Astrocyte (in vitro differentiated cells and primary cell): Measurements from ENCODE around the gene ST6GALNAC5.

Source experiments
- EZH2 ChIP-seq: IDR thresholded peaks from 2 replicates; pipeline ENCODE4 v1.6.1; 2012; ENCODE audit warnings: mild to moderate bottlenecking, low read length, inconsistent platforms; ENCODE audit not compliant: insufficient read depth
- TF ChIP-seq, protein P1 (sequence below): IDR thresholded peaks from 2 replicates; pipeline ENCODE4 v1.5.1; 2011; ENCODE audit warnings: low read depth, mild to moderate bottlenecking, inconsistent platforms, low read length, moderate library complexity; ENCODE audit not compliant: insufficient read depth

DNA sequence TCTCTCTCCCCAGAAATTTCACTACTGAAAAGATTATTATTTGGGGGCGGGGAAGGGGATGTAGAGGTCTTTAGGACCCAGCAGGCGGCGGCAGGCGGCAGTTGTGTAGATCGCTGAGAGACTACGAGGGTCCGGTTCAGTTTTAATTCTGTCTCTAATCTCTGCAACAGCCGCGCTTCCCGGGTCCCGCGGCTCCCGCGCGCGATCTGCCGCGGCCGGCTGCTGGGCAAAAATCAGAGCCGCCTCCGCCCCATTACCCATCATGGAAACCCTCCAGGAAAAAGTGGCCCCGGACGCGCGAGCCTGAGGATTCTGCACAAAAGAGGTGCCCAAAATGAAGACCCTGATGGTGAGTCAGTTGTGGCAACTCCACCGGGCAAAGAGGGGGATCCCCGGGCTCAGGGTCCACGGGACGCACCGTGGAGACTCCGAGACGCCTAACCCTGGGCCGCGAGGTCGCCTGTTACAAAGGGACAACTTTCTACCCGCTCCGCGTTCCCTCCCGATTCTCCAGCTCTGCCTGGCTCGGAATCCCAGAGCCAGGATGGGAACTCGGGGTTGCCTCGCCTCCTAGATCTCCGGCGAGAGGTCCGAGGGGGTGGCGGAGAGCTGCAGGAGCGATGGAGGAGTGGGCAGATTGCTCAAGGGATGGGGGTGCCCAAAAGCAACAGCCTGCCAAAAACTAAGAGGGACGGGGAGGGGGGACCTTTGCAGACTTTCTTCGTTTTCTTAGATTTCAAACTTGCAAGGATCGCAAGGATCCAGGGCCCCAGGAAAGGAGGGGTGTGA, at the start of gene ST6GALNAC5:
- TF ChIP-seq EZH2, result peak; percentile 9
- TF ChIP-seq, protein P1, sequence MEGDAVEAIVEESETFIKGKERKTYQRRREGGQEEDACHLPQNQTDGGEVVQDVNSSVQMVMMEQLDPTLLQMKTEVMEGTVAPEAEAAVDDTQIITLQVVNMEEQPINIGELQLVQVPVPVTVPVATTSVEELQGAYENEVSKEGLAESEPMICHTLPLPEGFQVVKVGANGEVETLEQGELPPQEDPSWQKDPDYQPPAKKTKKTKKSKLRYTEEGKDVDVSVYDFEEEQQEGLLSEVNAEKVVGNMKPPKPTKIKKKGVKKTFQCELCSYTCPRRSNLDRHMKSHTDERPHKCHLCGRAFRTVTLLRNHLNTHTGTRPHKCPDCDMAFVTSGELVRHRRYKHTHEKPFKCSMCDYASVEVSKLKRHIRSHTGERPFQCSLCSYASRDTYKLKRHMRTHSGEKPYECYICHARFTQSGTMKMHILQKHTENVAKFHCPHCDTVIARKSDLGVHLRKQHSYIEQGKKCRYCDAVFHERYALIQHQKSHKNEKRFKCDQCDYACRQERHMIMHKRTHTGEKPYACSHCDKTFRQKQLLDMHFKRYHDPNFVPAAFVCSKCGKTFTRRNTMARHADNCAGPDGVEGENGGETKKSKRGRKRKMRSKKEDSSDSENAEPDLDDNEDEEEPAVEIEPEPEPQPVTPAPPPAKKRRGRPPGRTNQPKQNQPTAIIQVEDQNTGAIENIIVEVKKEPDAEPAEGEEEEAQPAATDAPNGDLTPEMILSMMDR, result no peak
